Measurements from ENCODE around the gene SELENOI.
"Not testable (repeated sequence)": the region's sequence is repeated elsewhere in the genome, so short reads cannot be mapped to it uniquely, and the experiment has no call there.

DNA sequence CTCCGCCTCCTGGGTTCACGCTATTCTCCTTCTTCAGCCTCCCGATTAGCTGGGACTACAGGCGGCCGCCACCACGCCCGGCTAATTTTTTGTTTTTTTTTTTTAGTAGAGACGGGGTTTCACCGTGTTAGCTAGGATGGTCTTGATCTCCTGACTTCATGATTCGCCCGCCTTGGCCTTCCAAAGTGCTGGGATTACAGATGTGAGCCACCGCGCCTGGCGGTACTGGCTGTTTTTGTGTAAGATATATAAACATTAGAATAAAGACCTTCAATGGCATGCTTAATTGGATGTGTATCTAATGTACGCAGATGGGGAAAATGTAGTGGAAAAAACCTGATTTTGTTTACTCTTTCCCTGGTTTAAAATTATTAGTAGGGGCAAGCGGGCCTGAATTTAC is 8.5 kb downstream of the SELENOI start:
- TF ChIP-seq CTCF (IDR thresholded peaks at IDR 0.05); ZFX (IDR thresholded peaks at IDR 0.05; ENCODE audit: borderline replicate concordance): not testable (repeated sequence)

Measured in 22Rv1 (cell line).